ENCODE data around the gene PHACTR1. TPM values are rescaled to one million over a fixed set of nuclear protein-coding genes. Genes with fewer than 3 reads are reported as not detected.

Gene PHACTR1
- total RNA-seq, 2 experiments from 2014 or later: 1.3 to 2.3 TPM

DNA sequence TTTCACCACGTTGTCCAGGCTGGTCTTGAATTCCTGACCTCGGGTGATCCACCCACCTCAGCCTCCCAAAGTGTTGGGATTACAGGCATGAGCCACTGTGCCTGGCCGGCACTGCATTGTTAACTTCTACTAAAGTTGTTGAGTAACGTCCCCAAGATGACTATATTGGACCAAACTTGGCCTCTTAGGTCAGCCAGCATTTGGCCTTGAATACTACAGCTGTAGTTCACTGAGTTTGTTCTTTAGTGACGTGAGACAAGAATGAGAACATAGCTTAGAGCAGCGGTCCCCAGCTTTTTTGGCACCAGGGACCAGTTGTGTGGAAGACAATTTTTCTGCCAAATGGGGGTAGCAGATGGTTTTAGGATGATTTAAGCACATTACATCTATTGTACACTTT is 374.6 kb downstream of the PHACTR1 start:
- Mint-ChIP-seq H3K9me3 (no peaks in the 10 kb centered on the region), H3K27ac (no peak overlapping the region), H3K4me1 (ENCODE audit: low read depth) (no peaks in the 10 kb centered on the region), H3K27me3 (no peaks in the 10 kb centered on the region), H3K36me3 (ENCODE audit: low read depth) (no peaks in the 10 kb centered on the region), H3K4me3 (no peak overlapping the region)
- H3K4me3 ChIP-seq (ENCODE audit: low read length): no peak overlapping the region
- no peak overlapping the region for H3K27ac ChIP-seq (ENCODE audit: low read depth in 1 of 2, low read length in 2 of 2)
- ChIA-PET POLR2A (no interaction called here), CTCF (no interaction called here)
- DNase-seq: no peak
- TF ChIP-seq CTCF (IDR thresholded peaks at IDR 0.05): no peak
- no peaks in the 10 kb centered on the region for H3K9me3 ChIP-seq (ENCODE audit: control insufficient read depth in 1 of 2, insufficient read depth in 1 of 2, low read length in 2 of 2)
- no peak for ATAC-seq (ENCODE audit: poor library complexity)
- H3K36me3 ChIP-seq (ENCODE audit: insufficient read depth, low read length): no peaks in the 10 kb centered on the region
- intact Hi-C loops (cut with DNase I, micrococcal nuclease): no loop called here
- H3K4me1 ChIP-seq (ENCODE audit: insufficient read depth, low read length): no peaks in the 10 kb centered on the region
- H3K27me3 ChIP-seq (ENCODE audit: control insufficient read depth in 1 of 2, insufficient read depth in 2 of 2, low read length in 2 of 2): no peaks in the 10 kb centered on the region

GRCh38 chr6:13094781-13095425 is 378.3 kb downstream of the PHACTR1 start:
- no peak for TF ChIP-seq CTCF (IDR thresholded peaks at IDR 0.05)
- H3K36me3 ChIP-seq (ENCODE audit: insufficient read depth, low read length): no peaks in the 10 kb centered on the region
- no peaks in the 10 kb centered on the region for H3K36me3 Mint-ChIP-seq (ENCODE audit: low read depth)
- ChIA-PET POLR2A (no interaction called here), CTCF (no interaction called here)
- H3K27me3 Mint-ChIP-seq: no peaks in the 10 kb centered on the region
- H3K4me1 Mint-ChIP-seq (ENCODE audit: low read depth): no peaks in the 10 kb centered on the region
- H3K27ac Mint-ChIP-seq: no peak overlapping the region
- no peaks in the 10 kb centered on the region for H3K4me1 ChIP-seq (ENCODE audit: insufficient read depth, low read length)
- H3K4me3 Mint-ChIP-seq: no peak overlapping the region
- DNase-seq (no peak), ATAC-seq (ENCODE audit: poor library complexity) (no peak)
- no peaks in the 10 kb centered on the region for H3K9me3 Mint-ChIP-seq
- no peak overlapping the region for H3K27ac ChIP-seq (ENCODE audit: low read depth in 1 of 2, low read length in 2 of 2)
- H3K4me3 ChIP-seq (ENCODE audit: low read length): no peak overlapping the region
- H3K27me3 ChIP-seq (ENCODE audit: control insufficient read depth in 1 of 2, insufficient read depth in 2 of 2, low read length in 2 of 2): no peaks in the 10 kb centered on the region
- intact Hi-C loops (cut with DNase I, micrococcal nuclease): no loop called here
- no peaks in the 10 kb centered on the region for H3K9me3 ChIP-seq (ENCODE audit: control insufficient read depth in 1 of 2, insufficient read depth in 1 of 2, low read length in 2 of 2)

DNA sequence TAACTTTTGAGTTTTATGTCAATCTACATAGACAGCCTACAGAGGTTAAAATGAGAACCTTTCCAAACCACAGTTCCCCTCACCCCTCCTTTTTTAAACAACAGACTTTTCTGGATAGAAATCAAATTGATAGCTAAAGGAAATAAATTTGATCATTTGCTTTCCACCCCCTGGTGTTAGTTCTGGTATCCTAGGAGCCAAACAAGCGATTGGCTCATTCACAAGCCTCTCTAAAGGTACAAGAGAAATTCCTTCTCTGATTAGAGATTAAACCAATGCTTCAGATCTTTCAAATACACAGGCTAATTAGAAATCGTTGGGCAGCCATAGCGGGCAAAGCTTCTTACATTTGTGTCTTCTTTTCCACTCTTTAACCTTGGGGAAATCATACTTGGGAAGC is 379.5 kb downstream of the PHACTR1 start:
- Histone ChIP-seq H3K4me3 (ENCODE audit: low read length) (no peak overlapping the region), H3K36me3 (ENCODE audit: insufficient read depth, low read length) (no peaks in the 10 kb centered on the region), H3K27me3 (ENCODE audit: control insufficient read depth in 1 of 2, insufficient read depth in 2 of 2, low read length in 2 of 2) (peaks cover 0 to 3% of the 10 kb centered on the region in 2 experiments), H3K4me1 (ENCODE audit: insufficient read depth, low read length) (no peaks in the 10 kb centered on the region), H3K27ac (ENCODE audit: low read depth in 1 of 2, low read length in 2 of 2) (no peak overlapping the region), H3K9me3 (ENCODE audit: control insufficient read depth in 1 of 2, insufficient read depth in 1 of 2, low read length in 2 of 2) (no peaks in the 10 kb centered on the region)
- no peaks in the 10 kb centered on the region for H3K36me3 Mint-ChIP-seq (ENCODE audit: low read depth)
- H3K9me3 Mint-ChIP-seq: no peaks in the 10 kb centered on the region
- CTCF ChIA-PET: no interaction called here
- no peaks in the 10 kb centered on the region for H3K27me3 Mint-ChIP-seq
- ATAC-seq (ENCODE audit: poor library complexity) (no peak), DNase-seq (no peak)
- no peak for TF ChIP-seq CTCF (IDR thresholded peaks at IDR 0.05)
- intact Hi-C loops (cut with DNase I, micrococcal nuclease): no loop called here
- no peaks in the 10 kb centered on the region for H3K4me1 Mint-ChIP-seq (ENCODE audit: low read depth)
- no peak overlapping the region for H3K27ac Mint-ChIP-seq
- H3K4me3 Mint-ChIP-seq: no peak overlapping the region
- POLR2A ChIA-PET: no interaction called here

All from CD4-positive, alpha-beta T cell (primary cell).